Gastrocnemius medialis (tissue), 4 donors: Measurements from ENCODE around the gene NEIL3. TPM values are rescaled to one million over a fixed set of nuclear protein-coding genes. Genes with fewer than 3 reads are reported as not detected.

Experiments used
- ATAC-seq, 2 donors: fragments of 150-250 bp; one replicate each; pipeline ENCODE4 v1.9.1; 2016
- DNase-seq, 2 donors: peaks; one replicate each; pipeline ENCODE4 v3.0.0-alpha.2; 2019
- H3K27ac ChIP-seq, 4 donors: fragments of 200-600 bp; sonication (generic); 1 replicate in 1 of 4; 2 replicates in 3 of 4; pipeline ENCODE4 v1.5.1; 2016 to 2018; ENCODE audit warnings: mild to moderate bottlenecking in 2 of 4, moderate library complexity in 1 of 4
- H3K27me3 ChIP-seq, 3 donors: fragments of 200-600 bp; sonication (generic) in 2 of 3; 1 replicate in 1 of 3; 2 replicates in 2 of 3; pipeline versions ENCODE4 v1.5.1 to v1.6.0; 2016 to 2019; ENCODE audit warnings: mild to moderate bottlenecking in 1 of 3, moderate library complexity in 1 of 3
- H3K36me3 ChIP-seq, 2 donors: fragments of 200-600 bp; sonication (generic) in 1 of 2; one replicate each; pipeline ENCODE4 v1.5.1; 2017 to 2018
- H3K4me1 ChIP-seq, 2 donors: fragments of 200-600 bp; sonication (generic) in 1 of 2; one replicate each; pipeline ENCODE4 v1.5.1; 2016 to 2017; ENCODE audit warnings: mild to moderate bottlenecking in 2 of 2
- H3K4me3 ChIP-seq, 4 donors: fragments of 200-600 bp; sonication (generic) in 3 of 4; 1 replicate in 1 of 4; 2 replicates in 3 of 4; pipeline ENCODE4 v1.5.1; 2016 to 2019; ENCODE audit warnings: mild to moderate bottlenecking in 2 of 4
- H3K9me3 ChIP-seq, 3 donors: fragments of 200-600 bp; sonication (generic) in 2 of 3; 1 replicate in 1 of 3; 2 replicates in 2 of 3; pipeline ENCODE4 v1.5.1; 2016 to 2019
- CTCF ChIP-seq, 5 experiments: fragments of 450-650 bp in 3 of 5; fragments of 200-600 bp in 2 of 5; sonication (generic) in 2 of 5; IDR thresholded peaks in 4 of 5; conservative IDR thresholded peaks in 1 of 5; 1 replicate in 4 of 5; 2 replicates in 1 of 5; pipeline ENCODE4 v1.5.1; 2016 to 2019; ENCODE audit warnings: antibody characterized with exemption in 5 of 5, mild to moderate bottlenecking in 3 of 5, moderate library complexity in 3 of 5
- POLR2A ChIP-seq, 2 donors: fragments of 450-650 bp; IDR thresholded peaks; one replicate each; pipeline ENCODE4 v1.6.1; 2017; ENCODE audit warnings: antibody characterized with exemption in 2 of 2, mild to moderate bottlenecking in 2 of 2, moderate library complexity in 2 of 2
- in situ Hi-C, 4 donors: fragments of 200-750 bp; cut with MboI; loops; one replicate each; pipeline versions ENCODE4 v1.15.0 to v1.8.0; 2017; ENCODE audit warnings: low sequenced_read_pairs in 4 of 4
- intact Hi-C: fragments of 100-400 bp; cut with DNase I; formaldehyde crosslinking; loops from one replicate; pipeline ENCODE4 v1.15.1; 2023; ENCODE audit warnings: low total_unique reads
- total RNA-seq, 4 donors: library from RNA; depleted of rRNA; stranded (reverse); fragments of >200 nt; gene quantifications; one replicate each; pipeline versions ENCODE4 v1.1.0 to v1.2.3, GENCODE V29; 2016

Gene NEIL3
- total RNA-seq, 4 donors from 2014 or later: not detected

- DNase-seq: no peak
- Histone ChIP-seq H3K27ac (no peak overlapping the region), H3K9me3 (no peaks in the 10 kb centered on the region), H3K36me3 (no peaks in the 10 kb centered on the region), H3K27me3 (no peaks in the 10 kb centered on the region), H3K4me1 (no peaks in the 10 kb centered on the region), H3K4me3 (no peak overlapping the region)
- TF ChIP-seq CTCF (IDR thresholded peaks at IDR 0.05 in 4 of 5, conservative IDR thresholded peaks at IDR 0.05 in 1 of 5) (no peak), POLR2A (IDR thresholded peaks at IDR 0.05) (no peak)
- in situ Hi-C loops: no loop called here
- no peak for ATAC-seq
- intact Hi-C loops: no loop called here
Observed at GRCh38 chr4:177367336-177367735, 57.7 kb downstream of the NEIL3 start.

- in situ Hi-C loops (no loop called here), intact Hi-C loops (no loop called here)
- H3K36me3 ChIP-seq: no peaks in the 10 kb centered on the region
- DNase-seq (no peak), ATAC-seq (no peak)
- H3K9me3 ChIP-seq: no peaks in the 10 kb centered on the region
- H3K27me3 ChIP-seq: no peaks in the 10 kb centered on the region
- no peaks in the 10 kb centered on the region for H3K4me1 ChIP-seq
- TF ChIP-seq CTCF (IDR thresholded peaks at IDR 0.05 in 4 of 5, conservative IDR thresholded peaks at IDR 0.05 in 1 of 5): no peak
- no peak for TF ChIP-seq POLR2A (IDR thresholded peaks at IDR 0.05)
- no peak overlapping the region for H3K27ac ChIP-seq
- no peak overlapping the region for H3K4me3 ChIP-seq
Observed at GRCh38 chr4:177369372-177369771, 59.7 kb downstream of the NEIL3 start.

GRCh38 chr4:177371461-177371860 is 61.8 kb downstream of the NEIL3 start:
- no peaks in the 10 kb centered on the region for H3K36me3 ChIP-seq
- intact Hi-C loops: no loop called here
- H3K27me3 ChIP-seq: no peaks in the 10 kb centered on the region
- H3K9me3 ChIP-seq: no peaks in the 10 kb centered on the region
- no peak for TF ChIP-seq CTCF (IDR thresholded peaks at IDR 0.05 in 4 of 5, conservative IDR thresholded peaks at IDR 0.05 in 1 of 5)
- no peak for TF ChIP-seq POLR2A (IDR thresholded peaks at IDR 0.05)
- no peak for ATAC-seq
- no peak for DNase-seq
- no peaks in the 10 kb centered on the region for H3K4me1 ChIP-seq
- in situ Hi-C loops: no loop called here
- no peak overlapping the region for H3K27ac ChIP-seq
- H3K4me3 ChIP-seq: no peak overlapping the region

GRCh38 chr4:177374966-177375365 is 65.3 kb downstream of the NEIL3 start:
- in situ Hi-C loops: no loop called here
- ATAC-seq (no peak), DNase-seq (no peak)
- Histone ChIP-seq H3K36me3 (no peaks in the 10 kb centered on the region), H3K4me3 (no peak overlapping the region), H3K9me3 (no peaks in the 10 kb centered on the region), H3K27me3 (no peaks in the 10 kb centered on the region), H3K27ac (no peak overlapping the region), H3K4me1 (no peaks in the 10 kb centered on the region)
- TF ChIP-seq POLR2A (IDR thresholded peaks at IDR 0.05) (no peak), CTCF (IDR thresholded peaks at IDR 0.05 in 4 of 5, conservative IDR thresholded peaks at IDR 0.05 in 1 of 5) (no peak)
- intact Hi-C loops: no loop called here

GRCh38 chr4:177375372-177375771 is 65.7 kb downstream of the NEIL3 start:
- no peak overlapping the region for H3K4me3 ChIP-seq
- DNase-seq (no peak), ATAC-seq (no peak)
- H3K4me1 ChIP-seq: no peaks in the 10 kb centered on the region
- H3K36me3 ChIP-seq: no peaks in the 10 kb centered on the region
- TF ChIP-seq CTCF (IDR thresholded peaks at IDR 0.05 in 4 of 5, conservative IDR thresholded peaks at IDR 0.05 in 1 of 5) (no peak), POLR2A (IDR thresholded peaks at IDR 0.05) (no peak)
- no peaks in the 10 kb centered on the region for H3K9me3 ChIP-seq
- in situ Hi-C loops: no loop called here
- no peak overlapping the region for H3K27ac ChIP-seq
- intact Hi-C loops: no loop called here
- no peaks in the 10 kb centered on the region for H3K27me3 ChIP-seq
